Thyroid gland (tissue), 4 donors: ENCODE measurements around the gene MRC2. TPM values are rescaled to one million over a fixed set of nuclear protein-coding genes. Genes with fewer than 3 reads are reported as not detected.

ENCODE experiments used
- DNase-seq, 2 donors: peaks; one replicate each; pipeline ENCODE4 v3.0.0-alpha.2; 2019
- H3K27ac ChIP-seq, 3 donors: fragments of 200-600 bp; sonication (generic); 1 replicate in 2 of 3; 2 replicates in 1 of 3; pipeline ENCODE4 v1.5.1; 2016 to 2019; ENCODE audit warnings: mild to moderate bottlenecking in 1 of 3, moderate library complexity in 1 of 3
- H3K27me3 ChIP-seq: fragments of 200-600 bp; sonication (generic); one replicate; pipeline ENCODE4 v1.5.1; 2019
- H3K36me3 ChIP-seq, 2 donors: fragments of 200-600 bp; sonication (generic); one replicate each; pipeline ENCODE4 v1.5.1; 2016 to 2019
- H3K4me1 ChIP-seq, 2 donors: fragments of 200-600 bp; sonication (generic); one replicate each; pipeline ENCODE4 v1.5.1; 2017 to 2019
- H3K4me3 ChIP-seq, 3 donors: fragments of 200-600 bp; sonication (generic); replicated peaks in 1 of 3; 1 replicate in 2 of 3; 2 replicates in 1 of 3; pipeline ENCODE4 v1.5.1; 2016; ENCODE audit warnings: mild to moderate bottlenecking in 1 of 3
- H3K9me3 ChIP-seq: fragments of 200-600 bp; sonication (generic); one replicate; pipeline ENCODE4 v1.5.1; 2017
- POLR2A ChIP-seq, 2 donors: fragments of 450-650 bp; IDR thresholded peaks; one replicate each; pipeline ENCODE4 v1.6.1; 2017; ENCODE audit warnings: antibody characterized with exemption in 2 of 2, mild to moderate bottlenecking in 2 of 2, moderate library complexity in 1 of 2
- WGBS, 2 donors: methylation state at CpG; one replicate each; pipeline ENCODE4 v1.1.5; 2017; 5-methylcytosine and 5-hydroxymethylcytosine counted together
- intact Hi-C: fragments of 100-400 bp; cut with DNase I; formaldehyde crosslinking; loops from one replicate; pipeline ENCODE4 v1.15.1; 2023
- total RNA-seq, 4 donors: library from RNA; depleted of rRNA; stranded (reverse); fragments of >200 nt; gene quantifications; one replicate each; pipeline ENCODE4 v1.2.3, GENCODE V29; 2016
- TF ChIP-seq, protein P1 (sequence below), 6 experiments: fragments of 200-600 bp in 3 of 6; fragments of 450-650 bp in 3 of 6; sonication (generic) in 3 of 6; IDR thresholded peaks; one replicate each; pipeline ENCODE4 v1.5.1; 2016 to 2019; ENCODE audit warnings: antibody characterized with exemption in 6 of 6, mild to moderate bottlenecking in 2 of 6, inconsistent platforms in 1 of 6, moderate library complexity in 1 of 6

The MRC2 gene
- total RNA-seq, 4 donors from 2014 or later: 7.9 to 15.2 (median 10.9) TPM

DNA sequence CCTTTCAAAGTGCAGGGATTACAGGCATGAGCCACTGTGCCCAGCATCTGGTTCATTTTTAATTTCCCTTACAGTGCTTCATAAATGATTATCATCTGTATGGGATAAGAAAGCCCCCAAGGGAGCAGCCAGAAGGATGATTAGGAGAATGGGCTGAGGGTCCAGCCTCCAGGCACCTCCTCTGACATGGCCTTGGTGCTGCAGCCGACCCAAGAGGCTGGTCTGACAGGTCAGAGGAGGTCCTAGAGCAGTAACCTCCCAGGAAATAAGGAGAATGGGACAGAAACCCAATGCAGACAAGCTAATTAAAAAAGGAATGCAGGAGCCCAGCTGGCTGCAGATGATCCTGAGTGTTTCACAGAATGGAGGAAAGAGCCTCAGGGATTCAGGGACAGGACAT, 29.0 kb downstream of the MRC2 start:
- Histone ChIP-seq H3K4me1 (peaks cover 13 to 18% of the 10 kb centered on the region in 2 donors), H3K36me3 (no peaks in the 10 kb centered on the region), H3K27ac (no peak overlapping the region), H3K9me3 (no peaks in the 10 kb centered on the region), H3K4me3 (no peak overlapping the region), H3K27me3 (no peaks in the 10 kb centered on the region)
- intact Hi-C loops: no loop called here
- no peak for DNase-seq
- 67 to 71% methylated on average over 1 of the region's 1 CpG for WGBS, 2 donors
- TF ChIP-seq, protein P1, sequence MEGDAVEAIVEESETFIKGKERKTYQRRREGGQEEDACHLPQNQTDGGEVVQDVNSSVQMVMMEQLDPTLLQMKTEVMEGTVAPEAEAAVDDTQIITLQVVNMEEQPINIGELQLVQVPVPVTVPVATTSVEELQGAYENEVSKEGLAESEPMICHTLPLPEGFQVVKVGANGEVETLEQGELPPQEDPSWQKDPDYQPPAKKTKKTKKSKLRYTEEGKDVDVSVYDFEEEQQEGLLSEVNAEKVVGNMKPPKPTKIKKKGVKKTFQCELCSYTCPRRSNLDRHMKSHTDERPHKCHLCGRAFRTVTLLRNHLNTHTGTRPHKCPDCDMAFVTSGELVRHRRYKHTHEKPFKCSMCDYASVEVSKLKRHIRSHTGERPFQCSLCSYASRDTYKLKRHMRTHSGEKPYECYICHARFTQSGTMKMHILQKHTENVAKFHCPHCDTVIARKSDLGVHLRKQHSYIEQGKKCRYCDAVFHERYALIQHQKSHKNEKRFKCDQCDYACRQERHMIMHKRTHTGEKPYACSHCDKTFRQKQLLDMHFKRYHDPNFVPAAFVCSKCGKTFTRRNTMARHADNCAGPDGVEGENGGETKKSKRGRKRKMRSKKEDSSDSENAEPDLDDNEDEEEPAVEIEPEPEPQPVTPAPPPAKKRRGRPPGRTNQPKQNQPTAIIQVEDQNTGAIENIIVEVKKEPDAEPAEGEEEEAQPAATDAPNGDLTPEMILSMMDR (IDR thresholded peaks at IDR 0.05): no peak
- no peak for TF ChIP-seq POLR2A (IDR thresholded peaks at IDR 0.05)

DNA sequence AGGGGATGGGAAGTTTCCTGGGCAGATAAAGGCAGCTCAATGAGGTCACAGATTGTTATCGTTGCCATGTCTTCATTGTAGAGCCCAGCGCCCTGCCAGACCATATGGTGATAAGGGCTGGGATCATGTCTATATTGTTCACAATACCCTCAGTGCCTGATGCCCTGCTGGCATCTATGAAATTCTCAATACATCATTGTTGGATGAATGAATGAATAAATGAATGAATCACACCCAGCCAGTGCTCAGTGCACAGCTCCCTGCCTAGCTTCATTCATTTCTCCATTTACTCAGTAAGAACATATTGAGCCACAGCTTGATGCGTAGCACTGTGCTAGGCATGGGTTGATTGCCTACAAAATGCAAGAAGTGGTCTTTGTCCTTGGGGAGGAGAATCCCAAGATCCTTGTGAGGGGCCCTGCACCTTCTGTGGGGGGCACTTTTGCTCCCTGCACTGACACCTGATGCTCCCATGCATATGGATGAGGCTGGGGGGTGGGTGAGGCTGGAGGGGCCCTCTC, 29.7 kb downstream of the MRC2 start:
- Histone ChIP-seq H3K4me3 (no peak overlapping the region), H3K4me1 (peaks cover 10 to 15% of the 10 kb centered on the region in 2 donors), H3K9me3 (no peaks in the 10 kb centered on the region), H3K27ac (no peak overlapping the region), H3K27me3 (no peaks in the 10 kb centered on the region), H3K36me3 (no peaks in the 10 kb centered on the region)
- intact Hi-C loops: no loop called here
- no peak for DNase-seq
- 96% methylated on average over 3 of the region's 3 CpGs for WGBS, 2 donors
- TF ChIP-seq POLR2A (IDR thresholded peaks at IDR 0.05): no peak
- TF ChIP-seq, protein P1 (IDR thresholded peaks at IDR 0.05): no peak

DNA sequence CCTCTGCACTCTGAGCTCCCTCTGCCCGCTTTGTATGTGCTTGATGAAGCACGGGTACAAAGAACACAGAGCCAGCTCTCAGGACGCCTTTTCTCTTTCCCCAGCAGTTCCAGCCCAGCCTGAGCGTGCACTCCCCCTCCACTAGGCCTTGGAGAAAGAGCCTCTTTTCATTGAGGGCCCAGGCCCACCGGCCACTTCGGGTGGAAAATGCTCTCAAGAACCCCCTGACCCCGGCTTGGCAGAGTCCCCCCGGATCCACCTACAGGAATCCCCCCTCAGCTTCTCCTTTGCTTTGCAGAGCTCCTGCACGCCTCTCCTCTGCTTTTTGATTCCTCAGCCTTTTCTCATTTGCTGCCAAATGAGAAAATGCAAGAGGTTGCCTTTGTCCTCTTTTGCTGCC, 30.2 kb downstream of the MRC2 start:
- no peak overlapping the region for H3K4me3 ChIP-seq
- no peaks in the 10 kb centered on the region for H3K27me3 ChIP-seq
- WGBS, 2 donors: 43 to 48% methylated on average over 9 of the region's 9 CpGs
- peaks cover 8 to 13% of the 10 kb centered on the region in 2 donors for H3K4me1 ChIP-seq
- no peaks in the 10 kb centered on the region for H3K36me3 ChIP-seq
- intact Hi-C loops: no loop called here
- no peak for DNase-seq
- H3K9me3 ChIP-seq: no peaks in the 10 kb centered on the region
- TF ChIP-seq, protein P1 (IDR thresholded peaks at IDR 0.05): no peak
- no peak for TF ChIP-seq POLR2A (IDR thresholded peaks at IDR 0.05)
- H3K27ac ChIP-seq: no peak overlapping the region

DNA sequence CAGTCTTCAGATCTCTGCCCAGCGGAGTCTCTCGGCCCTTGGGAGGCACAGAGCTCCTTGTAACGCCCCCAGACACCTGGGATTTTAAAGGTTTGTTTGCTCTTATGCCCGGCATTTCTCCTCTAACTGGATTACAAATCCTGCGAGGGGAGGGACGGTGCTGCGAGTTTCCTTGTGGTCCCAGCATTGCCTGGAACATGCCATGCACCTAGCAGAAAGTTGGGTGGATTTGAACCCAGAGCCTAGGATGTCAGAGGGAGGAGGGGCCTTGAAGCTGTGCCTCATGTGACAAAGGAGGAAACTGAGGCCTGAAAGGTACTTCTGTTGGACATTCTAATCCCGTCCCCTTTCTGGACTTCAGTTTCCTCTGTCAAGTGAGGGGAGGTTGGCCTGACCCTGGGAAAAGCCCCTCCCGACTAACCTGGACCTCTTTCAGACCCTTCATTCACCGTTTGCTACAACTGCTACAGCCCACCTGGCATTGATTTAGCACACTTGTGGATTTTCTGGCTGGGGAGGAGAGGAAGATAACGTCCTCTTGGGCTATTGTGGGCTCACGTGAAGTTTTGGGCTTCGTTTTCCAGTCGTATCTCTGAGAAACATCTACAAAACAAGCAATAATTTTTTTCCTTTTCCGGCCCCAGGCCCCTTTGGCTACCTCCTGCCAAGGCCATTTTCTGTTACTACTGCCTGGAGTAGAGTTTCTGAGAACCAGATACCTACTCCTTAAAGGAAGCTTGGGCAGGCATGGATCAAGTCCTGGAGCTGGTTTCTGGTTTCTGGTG, 30.9 kb downstream of the MRC2 start:
- 67 to 80% methylated on average over 15 of the region's 15 CpGs for WGBS, 2 donors
- TF ChIP-seq, protein P1 (IDR thresholded peaks at IDR 0.05): no peak
- TF ChIP-seq POLR2A (IDR thresholded peaks at IDR 0.05): no peak
- intact Hi-C loops: no loop called here
- Histone ChIP-seq H3K9me3 (no peaks in the 10 kb centered on the region), H3K27me3 (no peaks in the 10 kb centered on the region), H3K27ac (no peak overlapping the region), H3K4me1 (peaks cover 2 to 8% of the 10 kb centered on the region in 2 donors), H3K36me3 (no peaks in the 10 kb centered on the region), H3K4me3 (no peak overlapping the region)
- no peak for DNase-seq

DNA sequence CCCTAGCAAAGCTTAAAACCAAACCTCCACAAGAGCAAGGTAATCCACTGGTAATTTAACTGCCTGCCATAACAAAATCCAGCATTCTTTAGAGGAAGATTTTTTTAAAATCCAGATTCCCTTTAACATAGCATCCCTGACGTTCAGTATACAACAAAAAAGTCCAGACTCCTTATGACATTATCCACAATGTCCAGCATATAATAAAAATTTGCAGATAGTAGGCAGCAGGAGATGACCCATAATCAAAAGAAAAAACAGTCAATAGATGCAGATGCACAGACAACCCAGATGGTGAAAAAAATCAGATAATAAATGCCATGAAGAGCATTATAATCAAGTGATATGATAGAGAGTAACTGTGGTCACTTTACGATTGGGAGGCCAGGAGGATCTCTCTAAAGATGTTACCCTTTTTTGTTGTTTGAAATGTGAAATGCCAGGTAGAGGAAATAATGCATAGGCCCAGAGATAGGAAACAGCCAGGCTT, 33.2 kb downstream of the MRC2 start:
- Histone ChIP-seq H3K4me1 (no peaks in the 10 kb centered on the region), H3K4me3 (no peak overlapping the region), H3K36me3 (no peaks in the 10 kb centered on the region), H3K27ac (no peak overlapping the region), H3K27me3 (no peaks in the 10 kb centered on the region), H3K9me3 (no peaks in the 10 kb centered on the region)
- intact Hi-C loops: no loop called here
- TF ChIP-seq, protein P1 (IDR thresholded peaks at IDR 0.05): no peak
- TF ChIP-seq POLR2A (IDR thresholded peaks at IDR 0.05): no peak
- WGBS, 2 donors: 95 to 98% methylated on average over 2 of the region's 2 CpGs
- no peak for DNase-seq
